Activated naive CD8-positive, alpha-beta T cell treated with anti-CD3 and anti-CD28 coated beads, Interleukin-2, amount 50 U/mL, for 16 hours (primary cell): ENCODE measurements around the gene SMAD7.

Experiments used
- DNase-seq: peaks from one replicate; pipeline ENCODE4 v3.0.0-alpha.2; 2020; ENCODE audit warnings: low read depth, low spot score

The SMAD7 gene

GRCh38 chr18:48950536-48951447, at the start of gene SMAD7:
Gene SMAD7 (minus strand): TSS chr18:48950965. CDS start chr18:48950424, 541 bp downstream.
- no peak for DNase-seq

- no peak for DNase-seq
Measured at GRCh38 chr18:48999569-48999968, 48.8 kb upstream of the SMAD7 start.

- no peak for DNase-seq
Measured at GRCh38 chr18:48997985-48998831, 47.4 kb upstream of the SMAD7 start.

- DNase-seq, result no peak
Measured at GRCh38 chr18:48997681-48997984, 46.9 kb upstream of the SMAD7 start.

- no peak for DNase-seq
Measured at GRCh38 chr18:48996901-48997463, 46.2 kb upstream of the SMAD7 start.

DNA sequence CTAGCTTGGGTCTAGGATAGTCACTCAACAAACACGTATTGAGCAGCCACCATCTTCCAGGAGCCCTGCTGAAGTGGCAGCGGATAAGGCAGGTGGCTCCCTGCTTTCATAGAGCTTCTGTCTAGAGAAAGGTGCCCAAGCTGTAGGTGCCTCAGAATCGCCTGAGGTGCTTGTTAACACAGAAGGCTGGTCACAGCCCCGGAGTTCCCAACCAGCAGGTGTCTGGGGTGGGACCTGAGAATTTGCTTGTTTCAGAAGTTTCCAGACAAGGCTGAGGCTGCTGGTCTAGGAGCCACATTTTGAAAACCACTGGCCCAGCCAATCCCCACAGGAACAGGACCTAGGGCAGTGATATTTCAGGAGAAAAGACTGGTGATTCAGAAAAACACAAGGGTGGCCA, 45.3 kb upstream of the SMAD7 start:
- no peak for DNase-seq

GRCh38 chr18:48994926-48995835, 44.4 kb upstream of the SMAD7 start:
- no peak for DNase-seq

- DNase-seq, result no peak
Measured at GRCh38 chr18:48994044-48994651, 43.4 kb upstream of the SMAD7 start.

DNA sequence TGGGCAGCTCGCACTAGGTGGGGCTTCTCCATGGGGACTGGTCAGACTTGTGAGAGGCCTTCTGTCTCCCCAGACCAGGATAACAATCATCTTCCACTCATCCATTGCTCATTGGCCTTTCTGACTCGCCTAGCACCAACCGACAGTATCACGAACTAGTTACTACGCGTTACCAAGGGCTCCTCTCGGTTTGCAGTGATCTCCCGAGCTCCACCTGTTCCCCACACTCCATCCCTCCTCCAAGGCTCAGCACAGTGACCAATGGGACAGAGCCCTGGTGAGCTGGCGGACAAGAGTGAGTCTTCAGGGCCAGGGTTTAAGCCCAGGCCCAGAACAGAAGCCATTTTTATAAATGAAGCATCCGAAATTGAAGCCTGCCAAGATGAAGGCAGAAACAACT, 42.8 kb upstream of the SMAD7 start:
- DNase-seq, result no peak

- no peak for DNase-seq
Measured at GRCh38 chr18:48992791-48993555, 42.2 kb upstream of the SMAD7 start.

DNA sequence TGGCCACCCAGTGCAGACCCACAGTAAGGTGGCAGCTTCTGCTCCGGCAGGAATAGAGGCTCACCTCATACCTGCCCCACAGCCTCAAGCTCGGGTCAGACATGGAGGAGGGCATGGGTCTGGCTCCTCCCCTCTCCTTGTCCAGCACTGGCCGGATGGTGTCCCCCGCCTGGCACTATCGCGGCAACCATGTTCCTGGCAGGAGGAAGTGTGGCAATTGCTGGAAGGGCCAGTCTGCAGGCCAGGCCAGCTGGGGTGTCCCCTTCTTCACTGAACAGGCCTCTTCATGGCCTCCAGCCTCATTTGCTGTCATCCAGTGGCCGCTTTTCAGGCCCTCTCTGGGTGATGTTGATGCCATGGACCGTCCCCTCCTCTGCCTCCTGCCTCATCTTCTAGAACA, 41.4 kb upstream of the SMAD7 start:
- no peak for DNase-seq

- no peak for DNase-seq
Measured at GRCh38 chr18:48991676-48992075, 40.9 kb upstream of the SMAD7 start.

DNA sequence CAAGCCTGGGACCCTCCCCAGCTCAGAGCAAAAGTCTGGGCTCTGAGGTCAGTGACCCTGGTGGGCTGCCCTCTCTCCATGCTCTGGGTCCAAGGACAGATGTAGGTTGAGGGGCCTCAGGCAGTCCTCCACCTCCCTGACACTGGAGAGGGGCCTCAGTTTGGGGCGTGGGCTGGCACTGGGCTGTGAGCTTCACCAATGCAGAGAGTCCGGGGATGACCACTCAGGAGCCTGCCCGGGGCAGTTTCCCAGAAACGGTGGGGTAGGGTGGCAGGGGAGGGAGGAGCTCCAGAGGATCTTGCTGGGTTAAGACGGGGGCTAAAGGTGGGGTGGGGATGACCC, 40.5 kb upstream of the SMAD7 start:
- no peak for DNase-seq

GRCh38 chr18:48990481-48991318, 39.9 kb upstream of the SMAD7 start:
- no peak for DNase-seq

GRCh38 chr18:48989304-48990303, 38.8 kb upstream of the SMAD7 start:
- no peak for DNase-seq

DNA sequence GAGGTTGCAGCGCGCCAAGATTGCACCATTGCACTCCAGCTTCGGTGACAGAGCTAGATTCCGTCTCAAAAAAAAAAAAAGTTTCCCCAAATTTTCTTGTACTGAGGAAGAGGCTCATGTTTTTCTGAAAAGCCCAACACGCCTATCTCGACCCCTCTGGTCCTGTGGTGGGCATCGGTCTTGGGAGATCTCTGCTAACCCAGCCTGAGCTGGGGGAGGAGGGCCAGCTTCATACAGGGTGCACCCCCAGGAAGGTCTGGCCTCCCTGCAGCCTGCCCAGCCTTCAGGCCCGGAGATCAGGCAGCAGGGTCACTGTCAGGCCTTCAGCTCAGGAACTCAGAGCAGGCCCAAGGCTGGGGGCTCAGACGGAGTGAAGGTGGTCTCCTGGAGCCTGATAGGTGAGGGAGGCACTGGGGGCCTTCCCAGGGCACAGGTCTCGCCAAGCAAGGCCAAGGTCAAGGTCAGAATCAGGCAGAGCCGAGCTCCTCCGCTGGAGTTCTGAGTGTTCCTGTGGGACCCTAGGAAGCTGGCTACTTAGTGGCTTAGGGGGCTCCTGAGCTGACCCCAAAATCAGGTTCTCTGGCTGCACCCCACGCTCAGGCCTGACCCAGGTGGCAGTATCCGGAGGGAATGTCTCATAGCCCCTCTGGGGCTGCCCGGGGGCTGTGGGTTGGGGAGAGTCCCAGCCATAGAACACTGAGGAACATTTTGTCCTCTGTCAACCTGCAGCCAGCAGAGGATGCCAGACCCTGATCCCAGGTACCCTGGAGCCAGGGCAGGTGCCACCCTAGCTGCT, 37.9 kb upstream of the SMAD7 start:
- no peak for DNase-seq

DNA sequence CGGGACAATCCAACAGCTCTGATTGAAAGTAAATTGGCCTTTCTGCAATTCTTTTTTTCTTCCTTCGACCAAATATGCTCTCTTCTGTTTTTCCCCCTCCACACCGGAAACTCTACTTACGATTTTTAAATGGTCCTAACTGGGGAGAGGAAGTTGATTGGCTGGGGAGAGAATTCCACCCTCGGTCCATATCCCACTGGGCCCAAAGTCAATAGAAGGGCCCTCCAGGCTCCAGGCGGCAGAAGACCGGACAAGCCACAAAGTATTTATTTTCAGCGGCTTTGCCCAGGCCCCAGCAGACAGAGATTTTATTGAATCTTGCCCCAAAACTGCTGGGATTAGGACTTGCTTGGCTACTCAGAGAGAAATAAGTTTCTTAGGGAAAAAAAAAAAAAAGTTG, 37.1 kb upstream of the SMAD7 start:
- DNase-seq, result no peak
